Measurements from ENCODE around the gene MYL6B. TPM values are rescaled to one million over a fixed set of nuclear protein-coding genes. Genes with fewer than 3 reads are reported as not detected.

The MYL6B gene
- total and polyA plus RNA-seq, 2 donors (not counting 3 experiments of a cell fraction or from before 2014, with no cell fraction given), result 135 to 185 TPM

GRCh38 chr12:56121204-56121870 lies 31.1 kb upstream of the MYL6B start:
- DNase-seq (ENCODE audit: low read depth, low spot score) (no peak), FAIRE-seq (no peak)
- ChIA-PET CTCF (interaction anchor here (11.9 kb wide), 1 partner anchor 67 kb away, joined by 236 read pairs; the partner anchor contains the start of gene SMARCC2), POLR2A (no interaction called here)
- BruUV-seq (replicated peaks), result no TSS peak
- H3K27me3 ChIP-seq (ENCODE audit: control insufficient read depth in 2 of 2, insufficient read depth in 2 of 2, low read length in 2 of 2), result no peaks in the 10 kb centered on the region
- H3K9me3 ChIP-seq (replicated peaks; ENCODE audit: control insufficient read depth, insufficient read depth, low read length), result no peaks in the 10 kb centered on the region
- H3K27ac ChIP-seq (ENCODE audit: insufficient read depth, low read depth, low read length), result no peak overlapping the region
- peaks cover 31% of the 10 kb centered on the region for H3K4me1 ChIP-seq (ENCODE audit: control insufficient read depth, extremely low read depth, insufficient read depth, low read length)
- H3K9me1 ChIP-seq (replicated peaks; ENCODE audit: control insufficient read depth, extremely low read depth, insufficient read depth, low read length), result no peaks in the 10 kb centered on the region
- intact Hi-C loops (cut with micrococcal nuclease) (no loop called here), dilution Hi-C loops (cut with MboI; ENCODE audit: extremely low pct_ligation_motif_present, low sequenced_read_pairs) (no loop called here)
- peaks cover 0 to 13% of the 10 kb centered on the region in 2 experiments for H3K36me3 ChIP-seq (ENCODE audit: control insufficient read depth in 2 of 2, extremely low read depth in 1 of 2, insufficient read depth in 2 of 2, low read length in 2 of 2)
- H2AFZ ChIP-seq (ENCODE audit: low read depth, low read length), result no peak overlapping the region
- TF ChIP-seq FOS (IDR thresholded peaks at IDR 0.05; ENCODE audit: borderline replicate concordance, insufficient read depth, low read length) (no peak), POLR2AphosphoS5 (IDR thresholded peaks at IDR 0.05; ENCODE audit: insufficient read depth, low read depth, low read length) (no peak), EZH2 (IDR thresholded peaks at IDR 0.05; ENCODE audit: borderline replicate concordance, low read depth, low read length, severe bottlenecking) (no peak), CTCF (IDR thresholded peaks at IDR 0.05; ENCODE audit: extremely low read depth in 1 of 2, insufficient read depth in 1 of 2, low read depth in 1 of 2, low read length in 2 of 2) (no peak), JUN (IDR thresholded peaks at IDR 0.05; ENCODE audit: borderline replicate concordance, insufficient read depth, insufficient read length, low read depth) (no peak), MAX (IDR thresholded peaks at IDR 0.05; ENCODE audit: insufficient read depth, insufficient read length) (no peak), GATA2 (IDR thresholded peaks at IDR 0.05; ENCODE audit: insufficient read depth, insufficient read length, low read depth, low read length) (no peak), POLR2A (IDR thresholded peaks at IDR 0.05; ENCODE audit: low read depth, low read length) (no peak), MYC (IDR thresholded peaks at IDR 0.05; ENCODE audit: low read depth, low read length) (no peak)
- H3K4me3 ChIP-seq (replicated peaks in 1 of 3; ENCODE audit: insufficient read depth in 1 of 3, low read depth in 1 of 3, low read length in 3 of 3), result no peak overlapping the region
- H3K4me2 ChIP-seq (ENCODE audit: insufficient read depth, low read length), result no peak overlapping the region
- H4K20me1 ChIP-seq (replicated peaks; ENCODE audit: control insufficient read depth, extremely low read depth, insufficient read depth, low read length), result no peaks in the 10 kb centered on the region
- peaks cover 24% of the 10 kb centered on the region for H3K79me2 ChIP-seq (ENCODE audit: control insufficient read depth, insufficient read depth, low read length)
- H3K9ac ChIP-seq (replicated peaks; ENCODE audit: extremely low read depth, insufficient read depth, low read length), result no peak overlapping the region
